ENCODE measurements around the gene DCAF10.
"Not testable (repeated sequence)": the region's sequence is repeated elsewhere in the genome, so short reads cannot be mapped to it uniquely, and the experiment has no call there.

DCAF10 gene

DNA sequence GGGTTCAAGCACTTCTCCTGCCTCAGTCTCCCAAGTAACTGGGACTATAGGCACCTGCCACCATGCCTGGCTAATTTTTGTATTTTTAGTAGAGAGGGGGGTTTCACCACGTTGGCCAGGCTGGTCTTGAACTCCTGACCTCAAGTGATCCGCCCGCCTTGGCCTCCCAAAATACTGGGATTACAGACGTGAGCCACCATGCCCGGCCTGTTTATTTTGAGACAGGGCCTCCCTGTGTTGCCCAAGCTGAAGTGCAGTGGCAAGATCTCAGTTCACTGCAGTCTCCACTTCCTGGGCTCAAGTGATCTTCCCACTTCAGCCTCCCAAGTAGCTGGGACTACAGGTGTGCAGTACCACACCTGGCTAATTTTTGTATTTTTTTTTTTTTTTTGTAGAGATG is 109.2 kb downstream of the DCAF10 start:
- not testable (repeated sequence) for DNase-seq

DNA sequence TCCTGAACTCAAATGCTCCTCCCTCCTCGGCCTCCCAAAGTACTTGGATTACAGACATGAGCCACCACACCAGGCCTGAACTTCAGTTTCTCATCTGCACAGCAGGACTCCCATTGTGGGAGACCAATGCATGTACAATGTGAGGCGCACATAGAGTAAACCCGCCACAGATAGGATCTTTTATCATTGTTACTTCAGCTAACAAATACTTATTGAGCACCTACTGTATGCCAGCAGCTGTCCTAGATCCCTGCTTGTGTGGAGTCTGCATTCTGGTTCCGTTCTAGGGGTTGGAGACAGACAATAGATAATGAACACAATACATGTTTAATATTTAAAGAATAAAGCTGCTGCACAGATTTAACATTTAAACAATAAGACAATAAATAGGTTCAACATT is 109.7 kb downstream of the DCAF10 start:
- DNase-seq: no peak

DNA sequence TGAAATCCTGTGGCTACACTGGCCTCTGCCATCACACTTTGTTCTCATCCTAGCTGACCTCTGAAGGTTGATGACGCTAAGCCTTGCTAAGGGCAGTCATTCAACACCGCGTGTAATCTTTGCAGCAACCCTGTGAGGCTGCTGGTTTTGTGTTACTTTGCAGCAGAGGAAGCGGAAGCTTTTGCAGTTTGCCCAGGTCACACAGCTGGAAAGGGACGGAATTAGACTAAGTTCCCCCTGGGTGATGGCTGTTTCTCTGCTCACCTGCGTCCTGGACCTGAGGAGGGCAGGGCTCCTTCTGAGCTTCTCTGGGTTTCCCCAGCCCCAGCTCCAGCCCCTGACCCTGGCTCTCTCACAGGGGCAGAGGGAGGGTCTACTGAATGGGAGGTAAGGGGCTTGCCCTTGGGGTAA is 110.7 kb downstream of the DCAF10 start:
- DNase-seq: no peak

DNA sequence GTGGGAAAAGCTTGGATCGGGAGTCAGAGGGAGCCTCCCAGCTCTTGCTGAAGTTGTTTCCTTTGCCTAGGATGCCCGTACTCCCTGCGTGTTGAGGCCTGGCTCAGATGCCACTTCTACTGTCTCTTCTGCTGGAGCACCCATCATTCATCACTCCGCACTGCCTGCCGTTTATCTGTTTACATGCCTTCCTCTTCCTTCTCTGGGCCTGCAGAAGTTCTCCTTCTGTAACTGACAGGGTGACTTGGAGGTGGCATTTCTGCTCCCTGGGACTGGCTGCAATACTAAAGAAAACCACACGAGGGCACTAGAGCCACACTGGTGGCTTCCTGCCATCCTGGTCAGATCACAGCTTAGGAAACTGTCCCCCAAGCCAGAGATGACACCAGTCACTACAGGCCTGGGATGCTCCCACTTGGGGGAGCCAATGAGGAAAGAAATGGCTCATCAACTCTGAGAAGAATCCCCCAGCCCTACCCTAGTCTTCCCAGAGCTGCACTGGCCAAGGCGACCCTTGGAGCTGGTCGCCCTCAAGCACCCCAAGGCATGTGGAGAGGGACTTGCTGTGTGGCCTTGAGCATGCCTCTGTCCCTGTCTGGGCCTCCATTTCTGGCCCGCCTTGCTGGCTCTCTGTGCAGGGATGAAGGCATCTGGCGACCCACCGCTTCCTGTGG is 113.0 kb downstream of the DCAF10 start:
- DNase-seq: peak; percentile 81

DNA sequence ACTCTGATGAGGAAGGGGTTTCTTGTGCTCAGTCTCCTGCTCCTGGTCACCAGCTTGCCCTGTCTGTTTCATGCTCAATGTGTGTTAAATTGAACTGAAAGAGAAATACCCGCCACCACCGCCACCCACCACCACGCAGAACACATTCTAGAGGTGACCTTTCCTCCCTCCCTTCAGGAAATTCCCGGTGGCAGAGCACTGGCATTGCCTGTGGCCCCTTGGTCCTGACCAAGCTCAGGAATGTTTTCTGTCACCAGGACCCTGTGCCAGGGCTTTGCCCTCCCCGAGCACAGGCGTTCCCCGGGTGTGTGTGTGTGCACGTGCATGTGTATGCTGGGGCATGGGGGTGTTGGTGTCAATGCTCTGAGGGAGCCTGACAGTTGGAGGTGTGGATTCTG is 113.6 kb downstream of the DCAF10 start:
- DNase-seq: no peak

DNA sequence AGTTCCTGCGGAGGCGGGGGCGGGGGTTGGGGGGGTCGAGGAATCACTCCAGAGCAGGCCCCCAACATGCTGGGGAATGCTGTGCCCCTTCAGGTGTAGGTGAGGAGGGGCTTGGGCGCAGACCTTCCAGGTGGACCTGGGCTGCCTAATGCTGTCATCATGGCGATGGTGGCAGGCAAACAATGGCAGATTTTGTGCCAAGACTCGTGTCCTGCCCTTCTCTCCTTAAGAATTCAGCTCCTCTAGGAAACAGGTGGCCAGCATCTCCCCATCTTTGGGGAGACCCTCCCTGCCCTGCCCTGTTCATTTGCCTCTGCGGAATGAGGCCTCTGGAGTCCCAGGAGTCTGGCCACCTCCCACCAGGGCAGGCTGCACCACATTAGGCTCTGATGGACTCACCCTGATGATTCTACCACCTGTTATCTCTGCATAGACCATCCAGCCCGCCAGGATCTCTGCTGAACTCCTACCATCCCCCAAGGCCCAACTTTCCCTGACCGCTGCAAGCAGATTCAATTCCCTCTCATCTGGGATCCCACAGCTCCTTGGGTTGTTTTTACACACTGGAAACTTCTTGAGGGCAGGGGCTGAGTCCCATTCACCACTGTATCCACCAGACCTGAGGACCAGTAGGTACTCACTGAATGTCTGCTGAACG is 114.2 kb downstream of the DCAF10 start:
- no peak for DNase-seq

DNA sequence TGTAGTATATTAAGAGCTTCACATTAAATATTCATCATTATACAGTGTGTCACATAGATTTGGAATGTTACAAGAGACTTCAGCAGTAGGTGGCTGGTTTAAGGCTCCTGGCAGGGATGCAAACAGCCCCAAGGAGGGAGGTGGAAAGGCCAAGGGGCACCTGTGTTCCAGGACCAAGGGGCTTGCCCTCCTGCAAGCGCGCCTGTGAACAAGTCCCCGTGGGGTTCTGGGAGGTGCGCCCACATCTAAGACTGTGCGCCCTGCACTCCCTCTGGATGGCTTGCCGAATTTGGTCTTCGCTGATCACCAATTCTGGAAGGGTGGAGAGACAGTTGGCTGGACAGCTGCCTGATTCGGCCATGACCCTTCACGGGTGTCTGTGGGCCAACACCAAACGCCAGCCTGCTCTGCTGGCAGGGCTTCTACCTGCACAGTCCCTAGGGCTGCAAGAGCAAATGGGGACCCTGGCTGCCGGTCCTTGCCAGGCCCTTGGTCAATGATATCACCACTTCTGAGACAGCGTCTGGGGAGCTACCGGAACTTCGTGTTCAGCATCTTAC is 115.4 kb downstream of the DCAF10 start:
- no peak for DNase-seq

DNA sequence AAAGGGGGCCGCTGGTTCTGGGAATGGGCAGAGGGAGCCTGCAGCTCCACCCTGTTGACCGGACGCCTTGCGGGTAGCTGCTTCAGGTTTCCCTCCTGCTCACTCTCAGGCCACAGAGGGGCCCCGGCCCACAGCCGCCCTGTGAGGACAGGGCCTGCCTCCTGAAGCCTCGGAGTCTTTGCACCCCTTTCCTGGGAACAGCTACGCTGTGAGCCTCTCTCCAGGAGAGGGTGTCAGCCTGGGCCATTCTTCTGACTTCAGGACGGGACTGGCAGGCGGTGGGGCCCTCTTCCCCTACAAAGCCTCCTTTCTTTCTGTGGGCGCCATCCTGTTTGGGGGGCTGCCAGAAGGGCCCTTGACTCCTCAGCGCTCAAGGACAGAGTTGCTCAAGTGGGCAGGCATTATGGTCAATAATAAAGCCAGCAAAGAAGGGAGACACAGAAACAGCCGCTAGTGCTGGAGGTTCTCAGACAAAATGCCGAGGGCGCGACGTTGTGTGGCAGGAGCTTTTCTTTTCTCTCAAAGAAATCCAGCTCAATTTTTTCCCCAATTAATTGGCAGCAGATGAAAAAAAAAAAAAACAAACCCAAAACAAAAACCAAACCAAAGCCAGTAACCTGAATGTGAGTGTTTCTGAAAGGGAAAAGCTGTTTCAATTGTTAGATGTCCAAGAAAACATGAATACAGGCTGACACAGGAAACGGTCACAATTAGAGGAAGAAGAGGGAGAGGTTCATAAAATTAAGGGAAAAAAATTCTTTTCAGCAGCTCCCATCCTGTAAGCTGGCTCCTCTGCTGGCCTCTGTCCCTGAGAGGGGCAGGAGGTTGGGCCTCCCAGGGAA is 116.1 kb downstream of the DCAF10 start:
- no peak for DNase-seq
